LNCaP clone FGC (cell line): ENCODE results near the gene LDB1.

Experiments used
- DNase-seq: peaks from one replicate; pipeline ENCODE4 v3.0.0-alpha.2; 2011; ENCODE audit warnings: low read depth
- H3K4me3 ChIP-seq: 2 replicates; pipeline ENCODE4 v1.5.1; 2011; ENCODE audit warnings: mild to moderate bottlenecking, low read depth, low read length, control low read depth
- TF ChIP-seq, protein P1 (sequence below): IDR thresholded peaks from 2 replicates; pipeline ENCODE4 v1.5.1; 2012; ENCODE audit warnings: mild to moderate bottlenecking; ENCODE audit not compliant: control insufficient read depth, insufficient read depth; ENCODE audit errors: extremely low read depth

Gene LDB1

DNA sequence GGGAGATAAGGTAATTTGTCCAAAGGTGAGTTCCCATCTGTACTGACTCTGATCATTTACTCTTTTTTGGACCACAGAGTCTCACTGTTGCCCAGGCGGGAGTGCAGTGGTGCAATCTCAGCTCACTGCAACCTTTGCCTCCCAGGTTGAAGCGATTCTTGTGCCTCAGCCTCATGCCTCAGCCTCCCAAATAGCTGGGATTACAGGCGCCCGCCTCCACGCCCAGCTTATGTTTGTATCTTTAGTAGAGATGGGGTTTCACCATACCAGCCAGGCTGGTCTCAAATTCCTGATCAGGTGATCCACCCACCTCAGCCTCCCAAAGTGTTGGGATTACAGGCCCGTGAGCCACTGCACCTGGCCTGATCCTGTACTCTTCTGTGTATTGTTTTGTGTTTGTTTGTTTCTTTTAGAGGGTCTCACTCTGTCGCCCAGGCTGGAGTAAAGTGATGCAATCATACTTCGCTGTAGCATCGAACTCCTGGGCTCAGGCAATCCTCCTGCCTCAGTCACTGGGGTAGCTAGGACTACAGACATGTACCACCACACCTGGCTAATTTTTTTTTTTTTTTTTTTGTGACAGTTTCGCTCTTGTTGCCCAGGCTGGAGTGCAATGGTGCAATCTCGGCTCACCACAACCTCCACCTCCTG lies 34.4 kb upstream of the LDB1 start:
- no peak for DNase-seq
- H3K4me3 ChIP-seq, result no peak overlapping the region
- TF ChIP-seq, protein P1, sequence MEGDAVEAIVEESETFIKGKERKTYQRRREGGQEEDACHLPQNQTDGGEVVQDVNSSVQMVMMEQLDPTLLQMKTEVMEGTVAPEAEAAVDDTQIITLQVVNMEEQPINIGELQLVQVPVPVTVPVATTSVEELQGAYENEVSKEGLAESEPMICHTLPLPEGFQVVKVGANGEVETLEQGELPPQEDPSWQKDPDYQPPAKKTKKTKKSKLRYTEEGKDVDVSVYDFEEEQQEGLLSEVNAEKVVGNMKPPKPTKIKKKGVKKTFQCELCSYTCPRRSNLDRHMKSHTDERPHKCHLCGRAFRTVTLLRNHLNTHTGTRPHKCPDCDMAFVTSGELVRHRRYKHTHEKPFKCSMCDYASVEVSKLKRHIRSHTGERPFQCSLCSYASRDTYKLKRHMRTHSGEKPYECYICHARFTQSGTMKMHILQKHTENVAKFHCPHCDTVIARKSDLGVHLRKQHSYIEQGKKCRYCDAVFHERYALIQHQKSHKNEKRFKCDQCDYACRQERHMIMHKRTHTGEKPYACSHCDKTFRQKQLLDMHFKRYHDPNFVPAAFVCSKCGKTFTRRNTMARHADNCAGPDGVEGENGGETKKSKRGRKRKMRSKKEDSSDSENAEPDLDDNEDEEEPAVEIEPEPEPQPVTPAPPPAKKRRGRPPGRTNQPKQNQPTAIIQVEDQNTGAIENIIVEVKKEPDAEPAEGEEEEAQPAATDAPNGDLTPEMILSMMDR, result no peak

DNA sequence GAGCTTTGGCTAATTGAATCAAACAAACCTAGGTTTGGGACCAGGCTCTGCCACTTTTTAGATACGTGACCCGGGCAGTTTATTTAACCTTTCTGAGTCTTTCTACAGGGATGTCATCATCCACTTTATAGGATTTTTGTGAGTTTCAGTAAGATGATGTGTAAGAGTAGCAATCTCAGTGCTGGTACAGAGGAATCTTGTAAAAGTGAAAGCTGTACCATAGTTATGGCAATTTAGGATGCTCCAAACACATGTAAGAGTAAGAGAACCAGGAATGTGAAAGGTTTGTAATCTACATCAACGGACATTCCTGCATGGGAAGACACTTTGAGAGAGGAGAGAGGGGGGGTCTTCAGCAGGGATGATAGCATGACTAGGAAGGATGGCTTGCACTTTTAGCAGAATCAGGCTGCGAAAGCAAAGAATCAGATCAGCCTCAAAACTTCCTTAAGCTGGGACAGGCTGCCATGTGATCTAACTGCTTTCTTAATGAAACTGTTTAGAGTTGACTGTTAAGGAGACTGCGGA lies 33.0 kb upstream of the LDB1 start:
- DNase-seq, result no peak
- peak overlapping the region; percentile 97 for H3K4me3 ChIP-seq
- TF ChIP-seq, protein P1, result no peak

DNA sequence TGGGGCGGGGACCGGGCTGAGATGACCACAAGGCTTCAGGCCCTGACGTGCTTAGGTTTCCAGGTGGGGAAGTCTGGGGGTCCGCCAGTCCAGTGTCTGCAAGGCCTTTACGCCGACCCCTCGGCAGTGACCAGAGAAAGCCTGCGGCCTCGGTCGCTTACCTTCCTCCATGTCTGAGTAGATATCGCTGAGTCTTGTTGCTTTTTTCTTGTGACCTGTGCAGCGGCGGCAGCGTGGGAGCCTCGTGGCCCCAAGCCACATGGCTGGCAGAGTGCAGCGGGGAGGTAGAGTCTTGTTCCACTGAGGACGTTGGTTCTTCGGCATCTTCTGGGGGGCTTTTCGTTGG lies 32.4 kb upstream of the LDB1 start:
- no peak for DNase-seq
- TF ChIP-seq, protein P1, result no peak
- peak overlapping the region; percentile 97 for H3K4me3 ChIP-seq

DNA sequence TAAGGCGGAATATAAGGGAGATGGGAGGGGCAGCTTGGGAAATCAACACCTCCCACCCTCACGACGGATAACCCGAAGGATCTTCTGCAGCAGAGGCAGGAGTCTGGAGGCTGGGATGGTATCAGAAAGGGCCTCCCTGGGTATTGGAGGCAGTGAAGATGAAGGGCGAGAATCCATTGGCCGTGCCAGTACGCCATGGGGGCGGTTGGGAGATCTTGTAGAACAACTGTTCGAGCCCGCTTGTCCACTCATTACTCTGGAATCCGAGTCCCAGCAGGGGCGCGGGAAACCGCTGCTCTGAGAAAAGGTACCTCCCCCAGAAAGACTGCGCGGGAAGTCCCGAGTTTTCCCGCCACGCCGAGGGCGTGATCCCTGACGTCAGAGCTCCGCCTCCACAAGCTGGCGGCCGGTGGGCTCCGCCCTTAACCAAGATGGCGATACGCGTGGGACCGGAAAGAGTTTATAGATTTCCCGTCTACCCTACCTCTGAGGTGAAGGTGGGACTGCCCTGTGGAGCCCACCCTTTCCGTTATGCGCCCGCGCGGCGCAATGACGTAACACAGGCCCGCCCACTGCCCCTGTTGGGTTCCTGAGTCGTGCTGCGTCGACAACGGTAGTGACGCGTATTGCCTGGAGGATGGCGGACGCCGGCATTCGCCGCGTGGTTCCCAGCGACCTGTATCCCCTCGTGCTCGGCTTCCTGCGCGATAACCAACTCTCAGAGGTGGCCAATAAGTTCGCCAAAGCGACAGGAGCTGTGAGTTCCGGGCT lies 31.8 kb upstream of the LDB1 start, which contains the start of gene NOLC1:
Gene NOLC1 (plus strand): TSS at position 616 of the 771 bp plus-strand sequence. CDS start 22 bp downstream, at position 638.
- peak within 1 kb of the TSS; percentile 97 for H3K4me3 ChIP-seq
- DNase-seq, result peak; percentile 98
- TF ChIP-seq, protein P1, result no peak

DNA sequence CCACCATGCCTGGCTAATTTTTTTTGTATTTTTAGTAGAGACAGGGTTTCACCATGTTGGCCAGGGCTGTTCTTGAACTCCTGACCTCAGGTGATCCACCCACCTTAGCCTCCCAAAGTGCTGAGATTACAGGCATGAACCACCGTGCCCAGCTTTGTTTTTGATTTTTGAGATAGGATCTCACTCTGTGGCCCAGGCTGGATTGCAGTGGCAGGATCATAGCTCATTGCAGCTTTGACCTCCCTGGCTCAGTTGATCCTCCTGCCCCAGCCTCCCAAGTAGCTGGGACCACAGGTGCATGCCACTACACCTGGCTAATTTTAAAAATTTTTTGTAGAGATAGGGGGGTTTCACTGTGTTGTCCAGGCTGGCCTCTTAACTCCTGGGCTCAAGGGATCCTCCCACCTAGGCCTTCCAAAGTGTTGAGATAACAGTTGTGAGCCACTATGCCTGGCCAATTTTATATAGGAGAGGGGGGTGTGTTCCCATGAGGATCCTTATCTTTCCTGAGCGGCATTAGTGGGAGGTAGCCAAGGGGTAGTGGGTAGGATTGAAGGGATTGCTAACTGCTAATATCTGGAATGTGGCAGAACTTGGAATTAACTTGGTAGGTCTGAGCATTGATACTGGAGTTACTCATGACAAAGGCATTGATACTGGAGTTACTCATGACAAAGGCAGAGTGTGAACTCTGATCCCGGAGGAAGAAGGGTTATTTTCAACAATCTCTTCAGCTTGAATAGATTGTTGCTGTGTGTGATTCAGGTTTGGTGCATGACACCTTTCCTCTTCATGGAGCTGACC lies 31.0 kb upstream of the LDB1 start:
- no peak for DNase-seq

DNA sequence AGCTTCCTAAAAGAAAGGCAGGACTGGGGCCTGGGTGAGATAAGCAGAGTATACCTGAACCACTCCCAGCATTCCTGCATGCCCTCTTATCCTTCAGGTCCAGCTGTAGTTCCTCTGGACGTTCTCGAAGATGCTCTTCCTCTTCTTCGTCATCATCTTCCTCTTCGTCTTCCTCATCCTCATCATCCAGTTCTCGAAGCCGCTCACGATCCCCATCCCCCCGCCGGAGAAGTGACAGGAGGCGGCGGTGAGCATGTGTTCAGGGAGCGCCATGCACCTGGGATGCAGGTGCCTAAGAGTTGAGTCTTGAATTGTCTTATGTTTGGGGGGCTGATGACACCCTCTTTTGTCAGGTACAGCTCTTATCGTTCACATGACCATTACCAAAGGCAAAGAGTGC lies 28.1 kb upstream of the LDB1 start:
- DNase-seq, result no peak
- no peak overlapping the region for H3K4me3 ChIP-seq
- TF ChIP-seq, protein P1, result no peak

More for the DNA sequence above, 31.0 kb upstream of the LDB1 start:
- TF ChIP-seq, protein P1, result no peak
- H3K4me3 ChIP-seq, result peak overlapping the region; percentile 97
